Measurements from ENCODE around the gene EMID1. TPM values are rescaled to one million over a fixed set of nuclear protein-coding genes. Genes with fewer than 3 reads are reported as not detected.
"Not testable (repeated sequence)": the region's sequence is repeated elsewhere in the genome, so short reads cannot be mapped to it uniquely, and the experiment has no call there.

The EMID1 gene
- total RNA-seq, 1 donor from 2014 or later: 6.7 TPM

DNA sequence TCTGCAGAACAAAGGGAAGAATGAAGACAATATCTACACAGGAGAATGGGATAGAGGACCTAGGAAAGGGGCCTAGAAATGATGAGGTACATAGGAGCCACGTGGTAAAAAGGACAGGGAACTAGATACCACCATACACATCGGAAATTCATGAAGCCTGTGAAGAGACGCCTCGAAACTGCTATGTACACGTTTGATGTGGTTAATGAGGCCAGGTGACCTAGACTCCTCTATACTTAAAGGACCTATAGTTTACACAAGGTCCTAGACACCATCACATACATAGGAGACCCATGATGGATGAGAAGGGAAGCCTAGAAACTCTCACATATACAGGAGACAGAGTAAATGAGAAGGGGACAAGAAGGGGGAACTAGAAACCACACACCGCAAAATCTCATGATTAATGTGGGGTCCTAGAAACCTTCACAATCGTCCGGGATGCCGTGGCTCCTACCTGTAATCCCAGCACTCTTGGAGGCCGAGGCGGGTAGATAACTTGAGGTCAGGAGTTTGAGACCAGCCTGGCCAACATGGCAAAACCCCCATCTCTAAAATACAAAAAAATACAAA is 38.3 kb downstream of the EMID1 start:
- peaks cover 3% of the 10 kb centered on the region for H3K27me3 Mint-ChIP-seq (ENCODE audit: insufficient read depth, low read depth)
- H3K9ac ChIP-seq: no peak overlapping the region
- no peak overlapping the region for H3K4me3 ChIP-seq
- no peak for TF ChIP-seq EZH2phosphoT487 (IDR thresholded peaks at IDR 0.05)
- TF ChIP-seq, protein P1, sequence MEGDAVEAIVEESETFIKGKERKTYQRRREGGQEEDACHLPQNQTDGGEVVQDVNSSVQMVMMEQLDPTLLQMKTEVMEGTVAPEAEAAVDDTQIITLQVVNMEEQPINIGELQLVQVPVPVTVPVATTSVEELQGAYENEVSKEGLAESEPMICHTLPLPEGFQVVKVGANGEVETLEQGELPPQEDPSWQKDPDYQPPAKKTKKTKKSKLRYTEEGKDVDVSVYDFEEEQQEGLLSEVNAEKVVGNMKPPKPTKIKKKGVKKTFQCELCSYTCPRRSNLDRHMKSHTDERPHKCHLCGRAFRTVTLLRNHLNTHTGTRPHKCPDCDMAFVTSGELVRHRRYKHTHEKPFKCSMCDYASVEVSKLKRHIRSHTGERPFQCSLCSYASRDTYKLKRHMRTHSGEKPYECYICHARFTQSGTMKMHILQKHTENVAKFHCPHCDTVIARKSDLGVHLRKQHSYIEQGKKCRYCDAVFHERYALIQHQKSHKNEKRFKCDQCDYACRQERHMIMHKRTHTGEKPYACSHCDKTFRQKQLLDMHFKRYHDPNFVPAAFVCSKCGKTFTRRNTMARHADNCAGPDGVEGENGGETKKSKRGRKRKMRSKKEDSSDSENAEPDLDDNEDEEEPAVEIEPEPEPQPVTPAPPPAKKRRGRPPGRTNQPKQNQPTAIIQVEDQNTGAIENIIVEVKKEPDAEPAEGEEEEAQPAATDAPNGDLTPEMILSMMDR (IDR thresholded peaks at IDR 0.05): no peak
- no peak for TF ChIP-seq EZH2 (IDR thresholded peaks at IDR 0.05)
- no peak overlapping the region for H3K27ac ChIP-seq
- H3K36me3 ChIP-seq: peaks cover 3% of the 10 kb centered on the region
- no peaks in the 10 kb centered on the region for H4K20me1 ChIP-seq (ENCODE audit: low read depth)
- peaks cover 6% of the 10 kb centered on the region for H3K4me1 Mint-ChIP-seq
- no peaks in the 10 kb centered on the region for H3K27me3 ChIP-seq
- peaks cover 6% of the 10 kb centered on the region for H3K4me1 ChIP-seq
- no peak overlapping the region for H3K4me2 ChIP-seq
- DNase-seq (ENCODE audit: low spot score): peak; percentile 14
- H3F3A ChIP-seq (ENCODE audit: low read depth): no peaks in the 10 kb centered on the region
- peaks cover 10% of the 10 kb centered on the region for H3K9me3 ChIP-seq (ENCODE audit: low read depth)
- no peak overlapping the region for H3K4me3 Mint-ChIP-seq
- H3K36me3 Mint-ChIP-seq: peaks cover 55% of the 10 kb centered on the region
- no peak overlapping the region for H3K27ac Mint-ChIP-seq
- peaks cover 34% of the 10 kb centered on the region for H3K9me3 Mint-ChIP-seq
- H2AFZ ChIP-seq (replicated peaks): no peak overlapping the region
- no peaks in the 10 kb centered on the region for H3K79me2 ChIP-seq (ENCODE audit: low read depth)

DNA sequence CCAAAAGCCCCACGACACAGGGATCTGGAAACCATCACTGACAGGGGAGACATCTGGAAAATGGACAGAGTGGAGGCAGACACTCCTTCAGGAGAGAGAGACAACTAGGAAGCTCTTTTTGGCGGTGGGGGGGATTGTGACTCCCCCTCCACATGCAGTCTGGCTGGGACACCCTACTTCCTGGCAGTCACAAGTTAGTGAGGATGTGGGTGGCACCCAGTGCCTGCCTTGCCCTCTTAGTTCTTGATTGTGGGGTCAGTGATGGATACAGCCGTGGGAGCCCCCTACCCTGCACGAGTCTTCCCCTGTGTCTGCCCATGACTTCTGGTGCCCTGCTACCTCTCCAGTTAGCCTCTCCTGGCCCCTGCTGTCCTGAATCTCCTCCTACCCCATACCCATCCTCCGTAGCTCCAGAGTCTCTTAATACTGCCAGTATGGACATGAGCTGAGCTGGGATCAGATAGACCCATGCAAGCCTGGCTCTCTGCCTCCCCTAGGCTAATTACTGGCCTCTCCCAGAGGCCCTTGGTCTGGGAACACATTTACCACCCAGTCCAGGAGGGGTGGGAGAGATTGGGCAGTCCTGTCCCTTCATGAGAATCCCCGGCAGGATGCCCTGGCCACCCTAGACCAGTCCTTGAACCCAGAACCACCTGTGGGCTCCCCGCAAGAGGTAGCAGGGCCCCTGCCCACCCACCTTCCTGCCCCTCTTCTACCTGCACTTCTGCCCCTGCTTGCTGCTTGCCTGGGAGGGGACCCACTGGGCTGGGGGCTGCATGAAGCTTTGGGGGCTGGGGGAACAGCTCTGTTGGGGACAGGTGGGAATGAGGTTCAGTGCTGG is 39.3 kb downstream of the EMID1 start:
- no peaks in the 10 kb centered on the region for H3F3A ChIP-seq (ENCODE audit: low read depth)
- no peak overlapping the region for H3K9ac ChIP-seq
- Mint-ChIP-seq H3K36me3 (peaks cover 50% of the 10 kb centered on the region), H3K27me3 (ENCODE audit: insufficient read depth, low read depth) (peaks cover 3% of the 10 kb centered on the region), H3K9me3 (peaks cover 29% of the 10 kb centered on the region), H3K4me1 (peaks cover 6% of the 10 kb centered on the region), H3K4me3 (peak overlapping the region; percentile 8), H3K27ac (no peak overlapping the region)
- H4K20me1 ChIP-seq (ENCODE audit: low read depth): no peaks in the 10 kb centered on the region
- peaks cover 6% of the 10 kb centered on the region for H3K4me1 ChIP-seq
- no peaks in the 10 kb centered on the region for H3K36me3 ChIP-seq
- no peaks in the 10 kb centered on the region for H3K27me3 ChIP-seq
- no peak overlapping the region for H3K27ac ChIP-seq
- DNase-seq (ENCODE audit: low spot score): no peak
- H3K9me3 ChIP-seq (ENCODE audit: low read depth): peaks cover 10% of the 10 kb centered on the region
- H3K79me2 ChIP-seq (ENCODE audit: low read depth): no peaks in the 10 kb centered on the region
- H2AFZ ChIP-seq (replicated peaks): no peak overlapping the region
- H3K4me2 ChIP-seq: no peak overlapping the region
- TF ChIP-seq, protein P1 (IDR thresholded peaks at IDR 0.05): no peak
- TF ChIP-seq EZH2phosphoT487 (IDR thresholded peaks at IDR 0.05) (no peak), EZH2 (IDR thresholded peaks at IDR 0.05) (no peak)
- H3K4me3 ChIP-seq: no peak overlapping the region

DNA sequence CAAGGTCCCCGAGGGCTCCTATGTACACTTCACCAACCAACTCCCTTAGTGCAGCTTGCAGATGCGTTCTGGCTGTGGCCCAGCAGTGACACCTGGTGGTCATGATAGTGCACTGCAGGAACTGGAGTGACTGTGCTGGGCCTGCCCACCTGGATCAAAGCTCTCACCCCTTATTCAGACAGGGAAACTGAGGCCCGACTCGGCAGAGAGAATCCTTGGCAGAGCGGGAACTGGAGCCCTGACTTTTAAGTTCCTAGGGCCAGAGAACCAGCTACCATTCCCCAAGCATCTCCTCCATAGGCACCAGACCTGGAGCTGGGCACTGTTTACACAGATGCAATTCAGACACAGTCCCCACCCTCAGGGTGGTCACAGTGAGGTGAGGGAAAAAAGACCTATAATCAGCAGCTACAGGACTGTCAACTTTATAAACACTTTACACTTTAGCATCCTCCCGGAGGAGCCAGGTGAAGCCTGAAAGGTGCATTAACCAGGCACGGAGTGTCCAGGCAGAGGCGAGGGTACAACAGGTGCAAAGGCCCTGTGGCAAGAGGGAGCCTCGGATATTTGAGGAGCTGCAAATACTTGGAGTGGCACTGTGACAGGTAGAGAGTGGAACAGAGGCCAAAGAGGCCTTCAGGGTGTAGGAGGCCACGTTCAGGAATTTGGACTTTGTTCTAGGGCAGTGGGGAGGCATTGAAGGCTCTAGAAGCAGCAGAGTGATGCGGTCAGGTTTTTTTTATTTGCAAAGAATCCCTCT is 40.1 kb downstream of the EMID1 start:
- no peak overlapping the region for H3K4me3 ChIP-seq
- no peak overlapping the region for H3K9ac ChIP-seq
- Mint-ChIP-seq H3K27ac (no peak overlapping the region), H3K4me1 (peaks cover 6% of the 10 kb centered on the region), H3K36me3 (peaks cover 45% of the 10 kb centered on the region), H3K4me3 (peak overlapping the region; percentile 8), H3K27me3 (ENCODE audit: insufficient read depth, low read depth) (peaks cover 3% of the 10 kb centered on the region), H3K9me3 (peaks cover 23% of the 10 kb centered on the region)
- no peak for TF ChIP-seq EZH2phosphoT487 (IDR thresholded peaks at IDR 0.05)
- TF ChIP-seq, protein P1 (IDR thresholded peaks at IDR 0.05): peak; percentile 99
- no peaks in the 10 kb centered on the region for H4K20me1 ChIP-seq (ENCODE audit: low read depth)
- H3K27ac ChIP-seq: no peak overlapping the region
- H2AFZ ChIP-seq (replicated peaks): no peak overlapping the region
- H3F3A ChIP-seq (ENCODE audit: low read depth): no peaks in the 10 kb centered on the region
- H3K4me2 ChIP-seq: no peak overlapping the region
- no peaks in the 10 kb centered on the region for H3K27me3 ChIP-seq
- no peaks in the 10 kb centered on the region for H3K79me2 ChIP-seq (ENCODE audit: low read depth)
- no peaks in the 10 kb centered on the region for H3K36me3 ChIP-seq
- peaks cover 6% of the 10 kb centered on the region for H3K4me1 ChIP-seq
- peak; percentile 75 for DNase-seq (ENCODE audit: low spot score)
- peaks cover 10% of the 10 kb centered on the region for H3K9me3 ChIP-seq (ENCODE audit: low read depth)

- H3K4me1 Mint-ChIP-seq; H3K79me2 ChIP-seq (ENCODE audit: low read depth); DNase-seq (ENCODE audit: low spot score); H3K9ac ChIP-seq; H3K9me3 Mint-ChIP-seq; H2AFZ ChIP-seq (replicated peaks); H3K27me3 Mint-ChIP-seq (ENCODE audit: insufficient read depth, low read depth); H4K20me1 ChIP-seq (ENCODE audit: low read depth); H3K27me3 ChIP-seq; H3K4me2 ChIP-seq; H3F3A ChIP-seq (ENCODE audit: low read depth); H3K36me3 ChIP-seq; H3K4me3 ChIP-seq; H3K27ac ChIP-seq; H3K9me3 ChIP-seq (ENCODE audit: low read depth); H3K4me1 ChIP-seq; H3K27ac Mint-ChIP-seq; H3K4me3 Mint-ChIP-seq: not testable (repeated sequence)
- peaks cover 25% of the 10 kb centered on the region for H3K36me3 Mint-ChIP-seq
Measured at GRCh38 chr22:29247891-29248290, 42.2 kb downstream of the EMID1 start.

All from neural progenitor cell (in vitro differentiated cells).